Superior temporal gyrus (tissue), 1 donor: ENCODE results near the gene CDKN1B.

Experiments
- DNase-seq: peaks from one replicate; pipeline ENCODE4 v3.0.0-alpha.2; 2016; ENCODE audit errors: extremely low spot score

Gene CDKN1B

GRCh38 chr12:12701457-12701856 lies 15.7 kb upstream of the CDKN1B start:
- no peak for DNase-seq

- DNase-seq, result peak; percentile 95
Observed at GRCh38 chr12:12704593-12705230, 12.5 kb upstream of the CDKN1B start.

GRCh38 chr12:12705838-12706520 lies 11.2 kb upstream of the CDKN1B start:
- DNase-seq, result no peak

- DNase-seq, result no peak
Observed at GRCh38 chr12:12713932-12714275, 3.3 kb upstream of the CDKN1B start.

GRCh38 chr12:12714276-12715021 lies 2.7 kb upstream of the CDKN1B start:
- DNase-seq, result peak; percentile 73

- DNase-seq, result peak; percentile 67
Observed at GRCh38 chr12:12715128-12715458, 2.1 kb upstream of the CDKN1B start.

- DNase-seq, result peak; percentile 76
Observed at GRCh38 chr12:12715459-12716150, 1.6 kb upstream of the CDKN1B start.

GRCh38 chr12:12716151-12716792 lies 896 bp upstream of the CDKN1B start:
- peak; percentile 74 for DNase-seq

- no peak for DNase-seq
Observed at GRCh38 chr12:12717586-12718380, 615 bp downstream of the CDKN1B start.

GRCh38 chr12:12718381-12718759 lies 1.2 kb downstream of the CDKN1B start:
- DNase-seq, result no peak

- no peak for DNase-seq
Observed at GRCh38 chr12:12718853-12719252, 1.7 kb downstream of the CDKN1B start.

GRCh38 chr12:12719496-12719895 lies 2.3 kb downstream of the CDKN1B start:
- no peak for DNase-seq

- no peak for DNase-seq
Observed at GRCh38 chr12:12720052-12720451, 2.9 kb downstream of the CDKN1B start.

- no peak for DNase-seq
Observed at GRCh38 chr12:12720672-12721161, 3.5 kb downstream of the CDKN1B start.

- DNase-seq, result no peak
Observed at GRCh38 chr12:12721176-12721751, 4.1 kb downstream of the CDKN1B start.

GRCh38 chr12:12721814-12722434 lies 4.8 kb downstream of the CDKN1B start:
- no peak for DNase-seq

- peak; percentile 58 for DNase-seq
Observed at GRCh38 chr12:12722435-12723148, 5.4 kb downstream of the CDKN1B start.

GRCh38 chr12:12723149-12723680 lies 6.0 kb downstream of the CDKN1B start:
- DNase-seq, result no peak
